HL-60 (cell line): Measurements from ENCODE around the gene KLC1.

Experiments used
- CTCF ChIP-seq: IDR thresholded peaks from one replicate; pipeline ENCODE4 v1.5.1; 2011; ENCODE audit warnings: low read length, control low read depth, inconsistent platforms; ENCODE audit not compliant: insufficient read depth
- GABPA ChIP-seq: IDR thresholded peaks from 2 replicates; pipeline ENCODE4 v1.6.1; 2012; ENCODE audit warnings: low read depth
- POLR2AphosphoS5 ChIP-seq: IDR thresholded peaks from 2 replicates; pipeline ENCODE4 v1.6.1; 2012; ENCODE audit warnings: low read depth
- SPI1 ChIP-seq: IDR thresholded peaks from 2 replicates; pipeline ENCODE4 v1.6.1; 2012; ENCODE audit warnings: low read depth, mild to moderate bottlenecking, borderline replicate concordance
- TF ChIP-seq, protein P1 (sequence below): IDR thresholded peaks from 2 replicates; pipeline ENCODE4 v1.6.1; 2012; ENCODE audit warnings: low read depth; ENCODE audit not compliant: insufficient replicate concordance

- TF ChIP-seq POLR2AphosphoS5 (no peak), CTCF (no peak), GABPA (no peak), SPI1 (no peak)
- TF ChIP-seq, protein P1, sequence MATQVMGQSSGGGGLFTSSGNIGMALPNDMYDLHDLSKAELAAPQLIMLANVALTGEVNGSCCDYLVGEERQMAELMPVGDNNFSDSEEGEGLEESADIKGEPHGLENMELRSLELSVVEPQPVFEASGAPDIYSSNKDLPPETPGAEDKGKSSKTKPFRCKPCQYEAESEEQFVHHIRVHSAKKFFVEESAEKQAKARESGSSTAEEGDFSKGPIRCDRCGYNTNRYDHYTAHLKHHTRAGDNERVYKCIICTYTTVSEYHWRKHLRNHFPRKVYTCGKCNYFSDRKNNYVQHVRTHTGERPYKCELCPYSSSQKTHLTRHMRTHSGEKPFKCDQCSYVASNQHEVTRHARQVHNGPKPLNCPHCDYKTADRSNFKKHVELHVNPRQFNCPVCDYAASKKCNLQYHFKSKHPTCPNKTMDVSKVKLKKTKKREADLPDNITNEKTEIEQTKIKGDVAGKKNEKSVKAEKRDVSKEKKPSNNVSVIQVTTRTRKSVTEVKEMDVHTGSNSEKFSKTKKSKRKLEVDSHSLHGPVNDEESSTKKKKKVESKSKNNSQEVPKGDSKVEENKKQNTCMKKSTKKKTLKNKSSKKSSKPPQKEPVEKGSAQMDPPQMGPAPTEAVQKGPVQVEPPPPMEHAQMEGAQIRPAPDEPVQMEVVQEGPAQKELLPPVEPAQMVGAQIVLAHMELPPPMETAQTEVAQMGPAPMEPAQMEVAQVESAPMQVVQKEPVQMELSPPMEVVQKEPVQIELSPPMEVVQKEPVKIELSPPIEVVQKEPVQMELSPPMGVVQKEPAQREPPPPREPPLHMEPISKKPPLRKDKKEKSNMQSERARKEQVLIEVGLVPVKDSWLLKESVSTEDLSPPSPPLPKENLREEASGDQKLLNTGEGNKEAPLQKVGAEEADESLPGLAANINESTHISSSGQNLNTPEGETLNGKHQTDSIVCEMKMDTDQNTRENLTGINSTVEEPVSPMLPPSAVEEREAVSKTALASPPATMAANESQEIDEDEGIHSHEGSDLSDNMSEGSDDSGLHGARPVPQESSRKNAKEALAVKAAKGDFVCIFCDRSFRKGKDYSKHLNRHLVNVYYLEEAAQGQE: no peak
These were observed 83.7 kb downstream of the KLC1 start for GRCh38 chr14:103712633-103713247.
